Adipocyte (in vitro differentiated cells): ENCODE measurements around the gene EREG.

Source experiments
- DNase-seq: peaks from one replicate; pipeline ENCODE4 v3.0.0-alpha.2; 2015; ENCODE audit warnings: low read depth
- H3K27me3 ChIP-seq: replicated peaks from 2 replicates; pipeline ENCODE4 v1.7.0; 2013; ENCODE audit warnings: mild to moderate bottlenecking, low read length, moderate library complexity; ENCODE audit not compliant: control insufficient read depth, insufficient read depth
- H3K36me3 ChIP-seq: 2 replicates; pipeline ENCODE4 v1.7.0; 2013; ENCODE audit warnings: low read length, mild to moderate bottlenecking, moderate library complexity; ENCODE audit not compliant: control insufficient read depth, insufficient read depth, severe bottlenecking
- H3K4me1 ChIP-seq: 2 replicates; pipeline ENCODE4 v1.7.0; 2013; ENCODE audit warnings: mild to moderate bottlenecking, low read length, moderate library complexity; ENCODE audit not compliant: control insufficient read depth, insufficient read depth
- H3K4me3 ChIP-seq: 2 replicates; pipeline ENCODE4 v1.7.0; 2013; ENCODE audit warnings: mild to moderate bottlenecking, low read length, moderate library complexity
- H3K9ac ChIP-seq: 2 replicates; pipeline ENCODE4 v1.7.0; 2013; ENCODE audit warnings: mild to moderate bottlenecking, low read length, moderate library complexity
- H3K9me3 ChIP-seq: 2 replicates; pipeline ENCODE4 v1.7.0; 2013; ENCODE audit warnings: mild to moderate bottlenecking, low read length, moderate library complexity; ENCODE audit not compliant: control insufficient read depth

Gene EREG

GRCh38 chr4:74364652-74365491 is at the start of gene EREG:
TSS of gene EREG (plus strand) at chr4:74365145. CDS start at chr4:74365309, 164 bp downstream.
- Histone ChIP-seq H3K4me1 (peaks cover 10% of the 10 kb centered on the region), H3K9ac (peak within 1 kb of the TSS; percentile 50), H3K9me3 (no peaks in the 10 kb centered on the region), H3K27me3 (no peaks in the 10 kb centered on the region), H3K4me3 (peak within 1 kb of the TSS; percentile 84), H3K36me3 (no peaks in the 10 kb centered on the region)
- DNase-seq, result peak; percentile 60

GRCh38 chr4:74315376-74315775 is 49.6 kb upstream of the EREG start:
- Histone ChIP-seq H3K4me3 (no peak overlapping the region), H3K4me1 (peaks cover 7% of the 10 kb centered on the region), H3K36me3 (no peaks in the 10 kb centered on the region), H3K9ac (no peak overlapping the region), H3K9me3 (no peaks in the 10 kb centered on the region), H3K27me3 (no peaks in the 10 kb centered on the region)
- DNase-seq, result no peak

- DNase-seq, result peak; percentile 33
- H3K4me1 ChIP-seq, result peaks cover 7% of the 10 kb centered on the region
- H3K9me3 ChIP-seq, result no peaks in the 10 kb centered on the region
- no peak overlapping the region for H3K4me3 ChIP-seq
- H3K27me3 ChIP-seq, result no peaks in the 10 kb centered on the region
- no peaks in the 10 kb centered on the region for H3K36me3 ChIP-seq
- no peak overlapping the region for H3K9ac ChIP-seq
These were observed 48.5 kb upstream of the EREG start for GRCh38 chr4:74316397-74316796.

- no peak overlapping the region for H3K4me3 ChIP-seq
- no peaks in the 10 kb centered on the region for H3K9me3 ChIP-seq
- H3K4me1 ChIP-seq, result peaks cover 7% of the 10 kb centered on the region
- H3K9ac ChIP-seq, result no peak overlapping the region
- no peaks in the 10 kb centered on the region for H3K36me3 ChIP-seq
- peak; percentile 54 for DNase-seq
- no peaks in the 10 kb centered on the region for H3K27me3 ChIP-seq
These were observed 47.2 kb upstream of the EREG start for GRCh38 chr4:74317616-74318246.

GRCh38 chr4:74318276-74318675 is 46.7 kb upstream of the EREG start:
- no peak overlapping the region for H3K9ac ChIP-seq
- H3K9me3 ChIP-seq, result no peaks in the 10 kb centered on the region
- peaks cover 7% of the 10 kb centered on the region for H3K4me1 ChIP-seq
- H3K4me3 ChIP-seq, result no peak overlapping the region
- no peak for DNase-seq
- no peaks in the 10 kb centered on the region for H3K36me3 ChIP-seq
- H3K27me3 ChIP-seq, result no peaks in the 10 kb centered on the region

GRCh38 chr4:74319470-74319869 is 45.5 kb upstream of the EREG start:
- Histone ChIP-seq H3K36me3 (no peaks in the 10 kb centered on the region), H3K27me3 (no peaks in the 10 kb centered on the region), H3K4me3 (no peak overlapping the region), H3K9me3 (no peaks in the 10 kb centered on the region), H3K4me1 (peaks cover 7% of the 10 kb centered on the region), H3K9ac (no peak overlapping the region)
- no peak for DNase-seq

- Histone ChIP-seq H3K9me3 (no peaks in the 10 kb centered on the region), H3K4me3 (no peak overlapping the region), H3K4me1 (peaks cover 7% of the 10 kb centered on the region), H3K36me3 (no peaks in the 10 kb centered on the region), H3K9ac (peak overlapping the region; percentile 19), H3K27me3 (no peaks in the 10 kb centered on the region)
- DNase-seq, result peak; percentile 83
These were observed 44.3 kb upstream of the EREG start for GRCh38 chr4:74320559-74321118.

- Histone ChIP-seq H3K36me3 (no peaks in the 10 kb centered on the region), H3K4me1 (peaks cover 7% of the 10 kb centered on the region), H3K9ac (no peak overlapping the region), H3K27me3 (no peaks in the 10 kb centered on the region), H3K4me3 (no peak overlapping the region), H3K9me3 (no peaks in the 10 kb centered on the region)
- no peak for DNase-seq
These were observed 42.6 kb upstream of the EREG start for GRCh38 chr4:74322301-74322700.

GRCh38 chr4:74323663-74324062 is 41.3 kb upstream of the EREG start:
- Histone ChIP-seq H3K4me1 (no peaks in the 10 kb centered on the region), H3K9me3 (no peaks in the 10 kb centered on the region), H3K9ac (no peak overlapping the region), H3K27me3 (no peaks in the 10 kb centered on the region), H3K36me3 (no peaks in the 10 kb centered on the region), H3K4me3 (no peak overlapping the region)
- DNase-seq, result no peak

GRCh38 chr4:74324262-74324661 is 40.7 kb upstream of the EREG start:
- Histone ChIP-seq H3K36me3 (no peaks in the 10 kb centered on the region), H3K9ac (no peak overlapping the region), H3K4me3 (no peak overlapping the region), H3K27me3 (no peaks in the 10 kb centered on the region), H3K4me1 (no peaks in the 10 kb centered on the region), H3K9me3 (no peaks in the 10 kb centered on the region)
- DNase-seq, result no peak

- no peaks in the 10 kb centered on the region for H3K27me3 ChIP-seq
- DNase-seq, result no peak
- H3K36me3 ChIP-seq, result no peaks in the 10 kb centered on the region
- H3K9me3 ChIP-seq, result no peaks in the 10 kb centered on the region
- H3K4me3 ChIP-seq, result no peak overlapping the region
- H3K4me1 ChIP-seq, result no peaks in the 10 kb centered on the region
- H3K9ac ChIP-seq, result no peak overlapping the region
These were observed 39.1 kb upstream of the EREG start for GRCh38 chr4:74325886-74326285.
